Measurements from ENCODE around the gene MAJIN.

The MAJIN gene

DNA sequence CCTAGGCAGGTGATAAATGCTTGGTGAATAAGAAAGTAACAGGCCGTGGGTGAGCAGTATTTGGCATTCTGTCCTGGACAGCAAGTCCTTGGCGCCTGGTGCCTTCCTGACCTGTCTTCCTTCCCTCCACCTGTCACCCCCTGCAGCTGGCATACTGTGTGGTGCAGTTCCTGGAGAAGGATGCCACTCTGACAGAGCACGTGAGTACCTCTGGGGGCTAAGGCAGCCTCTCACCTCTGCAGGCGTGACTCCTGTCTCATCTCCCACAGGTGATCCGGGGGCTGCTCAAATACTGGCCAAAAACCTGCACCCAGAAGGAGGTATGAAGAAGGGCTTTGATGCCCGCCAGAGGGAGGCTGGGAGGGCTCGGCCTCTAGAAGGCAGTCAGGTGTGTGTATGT lies 40.6 kb downstream of the MAJIN start:
- DNase-seq = no peak

DNA sequence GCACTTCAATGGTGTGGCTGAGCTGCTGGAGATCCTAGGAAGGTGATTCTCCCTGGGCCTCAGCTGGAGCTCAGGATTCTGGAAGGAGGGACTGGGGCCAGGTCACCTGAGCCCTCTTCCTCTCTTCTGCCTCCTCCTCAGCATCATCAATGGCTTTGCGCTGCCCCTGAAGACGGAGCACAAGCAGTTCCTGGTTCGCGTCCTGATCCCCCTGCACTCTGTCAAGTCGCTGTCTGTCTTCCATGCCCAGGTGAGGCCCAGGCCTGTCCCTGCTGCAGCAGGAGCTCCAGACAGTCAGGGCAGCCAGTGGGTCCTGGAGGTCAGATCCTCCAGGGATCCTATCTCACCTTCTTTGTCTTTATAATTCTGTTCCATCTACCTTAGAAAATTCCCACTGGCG lies 41.6 kb downstream of the MAJIN start:
- no peak for DNase-seq

DNA sequence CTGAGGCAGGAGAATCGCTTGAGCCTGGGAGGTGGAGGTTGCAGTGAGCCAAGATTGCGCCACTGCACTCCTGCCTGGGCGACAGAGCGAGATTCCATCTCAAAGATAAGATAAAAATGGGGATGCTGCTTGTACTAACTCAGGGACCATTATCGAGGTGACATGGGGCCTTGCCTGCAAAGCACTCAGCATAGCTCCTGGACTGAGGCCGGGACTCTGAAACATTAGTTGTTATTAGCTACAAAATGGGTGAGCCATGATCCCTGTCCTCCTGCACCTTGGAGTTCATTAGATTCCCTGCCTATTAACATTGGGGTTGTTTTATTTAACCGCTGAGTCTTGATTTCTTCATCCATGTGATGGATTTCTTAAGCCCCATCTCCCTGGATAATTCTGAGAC lies 42.3 kb downstream of the MAJIN start:
- no peak for DNase-seq

DNA sequence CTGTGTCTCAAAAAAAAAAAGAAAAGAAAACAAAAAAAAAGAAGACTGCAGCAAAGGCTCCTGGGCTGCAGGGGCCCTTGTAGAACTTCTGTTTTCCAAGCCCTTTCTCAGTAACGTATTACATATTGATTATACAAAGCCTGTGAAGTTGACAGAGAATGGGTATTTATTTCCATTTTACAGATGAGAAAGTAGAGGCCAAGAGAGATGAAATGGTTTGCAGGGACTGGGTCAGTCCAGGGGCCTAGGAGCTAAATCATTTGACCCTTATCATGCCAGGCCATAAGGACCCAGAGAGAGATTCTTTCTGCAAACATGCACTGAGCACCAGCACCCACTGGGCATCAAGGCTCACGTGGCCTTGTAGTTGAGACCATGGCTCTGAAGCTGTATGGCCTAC lies 43.0 kb downstream of the MAJIN start:
- DNase-seq = no peak

GRCh38 chr11:64926689-64927088 lies 45.2 kb downstream of the MAJIN start:
- DNase-seq = no peak

DNA sequence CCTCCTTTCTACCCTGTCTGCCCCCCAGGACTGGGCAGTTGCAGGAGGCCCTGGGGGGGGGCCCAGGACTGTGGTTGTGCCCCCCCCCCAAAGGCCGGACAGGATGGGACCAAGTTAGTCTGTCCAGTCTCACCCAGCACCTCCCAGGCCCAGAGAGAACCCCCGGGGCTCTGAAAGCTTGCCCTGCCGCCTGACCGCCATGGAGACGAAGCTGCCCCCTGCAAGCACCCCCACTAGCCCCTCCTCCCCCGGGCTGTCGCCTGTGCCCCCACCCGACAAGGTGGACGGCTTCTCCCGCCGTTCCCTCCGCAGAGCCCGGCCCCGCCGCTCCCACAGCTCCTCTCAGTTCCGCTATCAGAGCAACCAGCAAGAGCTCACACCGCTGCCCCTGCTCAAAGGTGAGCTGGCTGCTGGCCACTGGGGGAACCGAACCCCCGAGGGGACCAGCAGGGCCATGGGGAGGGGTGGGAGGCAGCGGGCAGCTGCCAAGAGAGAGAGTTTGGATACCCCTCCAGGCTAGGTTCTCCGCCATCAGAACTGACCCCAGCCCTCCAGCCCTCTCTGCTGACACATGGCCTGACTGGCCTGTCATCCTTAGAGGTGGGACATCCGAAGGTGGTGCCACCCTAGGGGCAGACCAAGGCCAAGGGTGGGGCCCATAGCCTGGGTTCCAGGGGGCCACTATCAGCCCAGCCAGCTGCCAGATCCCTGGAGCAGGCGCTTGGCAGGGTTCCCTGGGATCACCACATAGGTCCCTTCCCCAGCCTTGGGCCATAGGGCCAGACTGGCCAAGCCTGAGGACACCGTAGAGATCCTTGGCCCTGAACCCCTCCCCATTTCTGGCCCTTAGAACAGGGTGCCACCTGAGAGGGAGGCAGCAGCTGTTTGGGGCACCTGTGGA lies 46.1 kb downstream of the MAJIN start:
- no peak for DNase-seq

DNA sequence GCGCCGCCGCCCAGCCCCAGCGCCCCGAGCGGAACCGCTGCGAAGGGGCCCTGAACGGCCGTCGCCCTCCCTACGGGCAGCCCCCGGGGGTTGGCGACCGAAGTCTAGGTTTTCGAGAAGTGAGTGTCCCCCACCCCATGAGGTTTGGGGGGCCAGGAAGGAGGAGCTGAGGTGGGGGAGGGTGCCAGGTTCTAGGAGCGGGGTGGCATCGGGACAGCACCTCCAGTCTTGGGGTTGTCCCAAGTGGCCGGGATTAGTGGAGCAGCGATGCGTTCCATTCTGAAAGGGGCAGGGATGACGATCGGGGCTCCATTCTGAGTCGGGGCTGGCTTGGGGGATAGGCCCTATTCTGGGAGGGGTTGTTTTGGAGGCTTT lies 47.0 kb downstream of the MAJIN start:
- DNase-seq = no peak

DNA sequence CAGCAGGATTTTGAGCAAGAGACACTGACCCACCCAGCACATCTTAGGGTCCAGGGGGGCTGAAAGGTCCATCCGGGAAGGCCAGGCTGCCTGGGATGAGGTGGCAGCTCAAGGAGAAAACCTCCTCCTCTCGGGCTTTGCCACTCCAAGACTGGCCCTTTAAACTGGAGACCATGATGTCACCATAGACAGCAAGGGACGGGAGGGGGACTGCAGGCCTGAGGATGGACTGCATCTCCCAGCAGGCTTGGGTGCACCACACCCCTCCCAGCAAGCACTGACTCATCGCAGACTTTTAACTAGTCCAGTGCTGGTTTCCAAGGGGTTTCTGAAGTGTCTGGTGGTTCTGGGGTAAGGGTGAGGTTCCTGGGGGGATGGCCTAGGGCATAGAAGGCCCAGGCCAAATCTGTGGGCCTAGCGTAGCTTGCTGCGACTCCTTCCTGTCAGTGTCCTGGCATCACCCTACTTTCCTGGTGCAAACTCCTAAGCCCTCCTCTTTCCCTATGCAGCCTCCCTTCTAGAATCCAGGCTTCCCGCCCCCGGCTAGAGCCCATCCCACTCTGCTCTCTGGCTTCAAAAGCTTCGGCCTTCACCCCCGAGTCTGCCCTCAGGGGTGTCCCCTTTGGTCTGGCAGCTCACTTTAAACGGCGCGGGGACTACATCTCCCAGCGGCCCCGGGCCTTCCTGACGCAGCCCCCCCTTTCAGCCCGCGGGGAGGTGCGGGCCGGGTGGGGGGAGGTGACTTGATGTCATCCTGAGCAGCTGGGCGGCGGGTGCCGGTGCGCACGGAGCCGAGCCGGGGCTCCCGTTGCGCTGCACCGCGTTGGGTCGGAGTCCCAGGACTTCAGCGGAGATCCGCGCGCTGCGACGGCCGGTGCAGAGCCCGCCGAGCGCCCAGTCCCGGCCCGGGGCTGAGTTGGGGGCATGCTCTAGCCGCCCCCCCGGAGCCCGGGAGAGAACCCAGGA lies 47.7 kb downstream of the MAJIN start, which contains the start of gene PPP2R5B:
TSS of gene PPP2R5B (plus strand) at position 746 of the 966 bp plus-strand sequence. CDS start 1,046 bp downstream, outside the sequence.
- DNase-seq = peak; percentile 79 to 90

GRCh38 chr11:64923151-64923661 lies 48.7 kb downstream of the MAJIN start:
- DNase-seq = no peak

DNA sequence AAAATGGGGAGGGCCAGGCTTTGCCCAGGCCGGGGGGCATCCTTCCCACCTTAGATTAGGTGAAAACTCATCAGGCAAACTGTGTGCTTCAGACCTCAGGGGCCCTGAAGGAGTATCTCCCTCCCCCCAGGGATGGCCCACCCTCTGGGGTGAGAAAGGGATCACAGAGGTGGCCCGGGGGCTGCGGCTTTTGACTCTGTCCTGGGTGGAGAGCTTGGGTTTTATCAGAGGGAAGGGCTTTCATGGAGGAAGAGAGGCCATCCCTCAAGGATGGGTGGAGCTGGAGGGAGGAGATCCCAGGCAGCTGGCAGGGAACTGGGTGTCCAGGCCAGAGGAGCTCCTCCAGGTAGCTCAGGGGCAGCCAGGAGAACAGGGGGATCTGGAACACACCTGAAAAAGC lies 50.5 kb downstream of the MAJIN start:
- no peak for DNase-seq

- DNase-seq = no peak
Measured at GRCh38 chr11:64920124-64920523, 51.8 kb downstream of the MAJIN start.

DNA sequence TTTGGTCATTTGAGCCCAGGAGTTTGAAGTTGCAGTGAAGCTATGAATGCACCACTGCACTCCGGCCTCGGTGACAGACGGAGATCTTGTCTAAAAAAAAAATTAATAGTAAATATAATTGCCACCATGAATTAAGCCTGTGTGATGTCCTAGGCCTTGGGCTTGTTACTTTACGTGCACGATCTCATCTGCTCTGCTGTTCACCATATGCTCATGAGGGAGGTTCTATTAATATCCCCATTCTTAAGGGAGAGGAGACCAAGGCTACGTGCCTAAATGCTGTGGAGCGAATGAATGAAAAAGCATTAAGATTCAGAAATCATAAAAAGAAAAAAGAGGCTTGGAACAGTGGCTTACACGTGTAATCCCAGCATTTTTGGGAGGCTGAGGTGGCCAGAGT lies 52.3 kb downstream of the MAJIN start:
- no peak for DNase-seq

GRCh38 chr11:64918017-64918416 lies 53.9 kb downstream of the MAJIN start:
- DNase-seq = peak in 1 of 2 experiments; percentile 7

DNA sequence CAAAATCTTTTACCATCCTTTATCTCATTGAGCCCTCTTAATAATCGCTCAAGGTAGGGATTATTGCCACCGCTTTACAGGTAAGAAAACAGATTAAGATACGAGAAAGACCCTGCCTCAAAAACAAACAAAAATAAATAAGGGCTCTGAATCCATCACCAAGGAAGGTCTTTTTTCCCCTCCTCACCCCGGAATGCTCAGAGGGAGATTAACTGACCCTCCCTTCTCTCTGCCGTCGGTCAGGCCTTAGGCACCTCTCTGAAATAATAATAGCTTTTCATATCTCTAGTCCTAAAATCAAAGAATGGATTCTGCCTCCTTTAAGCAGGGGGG lies 54.3 kb downstream of the MAJIN start:
- DNase-seq = no peak

- DNase-seq = peak; percentile 98
Measured at GRCh38 chr11:64916775-64917662, 54.9 kb downstream of the MAJIN start, which contains the start of gene ATG2A. TSS of gene ATG2A (minus strand) at chr11:64917209. CDS start at chr11:64917135, 74 bp downstream.

DNA sequence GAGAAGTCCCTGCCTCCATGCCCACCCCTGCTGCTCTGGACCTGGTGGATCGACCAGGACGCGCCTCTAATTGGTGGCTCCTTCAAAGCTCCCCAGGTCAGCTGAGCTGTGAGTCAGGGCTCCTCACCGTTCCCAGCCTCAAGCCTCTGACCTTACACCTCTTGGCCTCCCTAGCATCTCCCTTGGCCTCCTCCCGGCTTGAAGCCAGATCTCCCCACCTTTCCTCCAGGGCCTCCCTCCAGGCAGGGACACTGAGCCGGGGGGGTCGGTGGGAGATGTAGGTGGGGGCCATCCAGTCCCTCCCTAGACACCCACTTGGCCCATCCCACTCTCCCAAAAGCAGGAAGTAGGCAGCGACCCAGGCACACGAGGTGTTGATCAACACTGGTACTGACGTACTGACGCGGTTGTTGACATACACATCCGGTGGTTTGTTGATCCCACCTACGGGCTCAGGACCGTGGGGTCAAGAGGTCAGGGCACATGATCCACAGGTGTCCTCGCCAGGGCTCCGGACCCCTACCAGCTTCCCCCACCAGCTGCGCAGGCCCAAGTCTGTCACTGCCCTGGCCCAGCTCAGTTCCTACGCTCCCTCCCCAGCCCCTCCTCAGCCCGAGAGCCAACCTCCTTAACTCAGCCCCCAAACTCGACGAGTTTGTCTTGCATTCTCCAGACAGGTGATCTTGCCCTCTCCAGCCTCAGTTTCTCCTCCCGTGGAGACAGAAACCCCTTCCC lies 55.7 kb downstream of the MAJIN start:
- no peak for DNase-seq

GRCh38 chr11:64915376-64915887 lies 56.5 kb downstream of the MAJIN start:
- DNase-seq = no peak

- DNase-seq = no peak
Measured at GRCh38 chr11:64914123-64914522, 57.8 kb downstream of the MAJIN start.

DNA sequence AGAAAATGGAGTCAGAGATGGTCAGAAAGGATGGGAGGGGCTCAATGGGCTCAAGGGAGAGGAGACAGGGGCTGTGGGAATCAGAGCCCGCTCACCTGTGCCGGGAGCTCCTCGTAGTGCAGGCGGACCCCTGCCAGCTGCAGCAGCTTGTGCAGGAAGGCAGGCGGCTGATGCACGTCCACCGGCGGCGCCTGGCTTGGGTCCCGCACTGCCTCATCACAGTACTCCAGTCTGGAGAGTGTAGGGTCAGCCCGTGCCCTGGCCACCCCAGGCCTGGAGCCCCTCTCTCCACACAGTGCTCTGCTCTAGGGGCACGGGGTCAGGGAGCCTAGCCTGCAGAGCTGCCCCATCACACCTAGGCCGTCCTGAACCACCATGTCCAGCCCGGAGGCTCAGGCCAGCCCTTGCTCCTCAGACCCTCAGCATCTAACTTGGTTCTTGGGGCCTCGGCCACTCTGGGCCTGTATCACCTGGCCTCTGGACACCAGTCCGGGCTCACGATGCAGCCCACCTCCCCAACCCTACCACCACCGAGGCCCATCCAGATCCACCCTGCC lies 58.7 kb downstream of the MAJIN start:
- no peak for DNase-seq

- DNase-seq = no peak
Measured at GRCh38 chr11:64911689-64912088, 60.2 kb downstream of the MAJIN start.

GRCh38 chr11:64911142-64911541 lies 60.8 kb downstream of the MAJIN start:
- no peak for DNase-seq
